HepG2 (cell line): ENCODE data around the gene BSG. TPM values are rescaled to one million over a fixed set of nuclear protein-coding genes. Genes with fewer than 3 reads are reported as not detected.

ENCODE experiments used
- CREM ChIP-seq, 2 experiments: sonication (generic) in 1 of 2; formaldehyde crosslinking in 1 of 2; IDR thresholded peaks; 2 replicates each; pipeline versions ENCODE4 v1.4.0 to v1.6.1; 2016 to 2020; ENCODE audit warnings: antibody characterized with exemption in 1 of 2, mild to moderate bottlenecking in 1 of 2, missing genetic modification reagents in 1 of 2
- DDIT3 ChIP-seq: sonication (generic); formaldehyde crosslinking; IDR thresholded peaks from 2 replicates; pipeline ENCODE4 v1.4.0; 2020; ENCODE audit warnings: mild to moderate bottlenecking, missing genetic modification reagents
- JARID2 ChIP-seq: sonication (generic); formaldehyde crosslinking; IDR thresholded peaks from 2 replicates; pipeline ENCODE4 v1.8.1; 2023; ENCODE audit warnings: missing genetic modification reagents, inconsistent platforms; ENCODE audit not compliant: insufficient replicate concordance
- JUNB ChIP-seq: sonication (generic); formaldehyde crosslinking; IDR thresholded peaks from 2 replicates; pipeline ENCODE4 v1.8.0; 2022; ENCODE audit warnings: missing genetic modification reagents, mild to moderate bottlenecking, borderline replicate concordance
- MYPOP ChIP-seq: sonication (generic); formaldehyde crosslinking; IDR thresholded peaks from 2 replicates; pipeline ENCODE4 v1.8.1; 2023; ENCODE audit warnings: mild to moderate bottlenecking, moderate library complexity, missing genetic modification reagents
- ONECUT2 ChIP-seq: sonication (generic); formaldehyde crosslinking; IDR thresholded peaks from 2 replicates; pipeline ENCODE4 v1.4.0; 2020; ENCODE audit warnings: missing genetic modification reagents
- RBM22 ChIP-seq: fragments of 200-400 bp; formaldehyde crosslinking; optimal IDR thresholded peaks from 2 replicates; pipeline ENCODE3; 2017; ENCODE audit warnings: mild to moderate bottlenecking, low read length, moderate library complexity
- SIN3A ChIP-seq: IDR thresholded peaks from 2 replicates; pipeline ENCODE4 v1.6.1; 2011; ENCODE audit warnings: low read depth, mild to moderate bottlenecking, control low read depth, low read length, borderline replicate concordance
- SOX13 ChIP-seq, 3 experiments: fragments of 450-650 bp in 1 of 3; sonication (generic) in 1 of 3; formaldehyde crosslinking in 1 of 3; IDR thresholded peaks in 2 of 3; conservative IDR thresholded peaks in 1 of 3; 2 replicates each; pipeline versions ENCODE4 v1.5.0 to v1.6.1; 2016 to 2020; ENCODE audit warnings: antibody characterized with exemption in 1 of 3, mild to moderate bottlenecking in 1 of 3, missing compliant biosample characterization in 1 of 3, missing genetic modification reagents in 1 of 3, moderate library complexity in 1 of 3
- STAT6 ChIP-seq: sonication (generic); formaldehyde crosslinking; IDR thresholded peaks from 2 replicates; pipeline ENCODE4 v1.4.0; 2020; ENCODE audit warnings: missing genetic modification reagents, mild to moderate bottlenecking, borderline replicate concordance
- THRA ChIP-seq: sonication (generic); formaldehyde crosslinking; IDR thresholded peaks from 2 replicates; pipeline ENCODE4 v1.4.0; 2020; ENCODE audit warnings: missing genetic modification reagents, borderline replicate concordance
- THYN1 ChIP-seq: sonication (generic); formaldehyde crosslinking; IDR thresholded peaks from 2 replicates; pipeline ENCODE4 v1.8.1; 2023; ENCODE audit warnings: low read depth, mild to moderate bottlenecking, moderate library complexity, missing genetic modification reagents, borderline replicate concordance
- ZKSCAN5 ChIP-seq: sonication (generic); formaldehyde crosslinking; IDR thresholded peaks from 2 replicates; pipeline ENCODE4 v1.5.1; 2020; ENCODE audit warnings: mild to moderate bottlenecking, missing genetic modification reagents
- ZNF18 ChIP-seq: sonication (generic); formaldehyde crosslinking; IDR thresholded peaks from 2 replicates; pipeline ENCODE4 v1.8.0; 2022; ENCODE audit warnings: mild to moderate bottlenecking, missing genetic modification reagents; ENCODE audit not compliant: insufficient replicate concordance
- ZNF280D ChIP-seq: sonication (generic); formaldehyde crosslinking; IDR thresholded peaks from 2 replicates; pipeline ENCODE4 v1.5.1; 2020; ENCODE audit warnings: mild to moderate bottlenecking, missing genetic modification reagents
- ZNF549 ChIP-seq: sonication (generic); formaldehyde crosslinking; IDR thresholded peaks from 2 replicates; pipeline ENCODE4 v1.5.0; 2020; ENCODE audit warnings: missing genetic modification reagents
- polyA plus RNA-seq, 8 experiments: library from polyadenylated mRNA; depleted of rRNA in 3 of 8; stranded (reverse) in 7 of 8; unstranded in 1 of 8; fragments of >200 nt; fragmentation: Illumina TruSeq in 4 of 8; extraction: Trizol in 4 of 8; gene quantifications; 2 replicates each; pipeline versions ENCODE4 v1.2.1 to v1.2.3, GENCODE V29; 2011 to 2016; ENCODE audit warnings: low read depth in 4 of 8, missing spikeins in 1 of 8, mixed read lengths in 1 of 8; ENCODE audit not compliant: insufficient read depth in 1 of 8
- total RNA-seq, 5 experiments: library from RNA; depleted of rRNA; stranded (reverse); fragments of >200 nt; fragmentation: Illumina TruSeq; extraction: Trizol; gene quantifications; 2 replicates each; pipeline ENCODE4 v1.2.3, GENCODE V29; 2016; ENCODE audit warnings: low read depth in 1 of 5

The BSG gene
- total and polyA plus RNA-seq, 2 of the 13 experiments (the other 11 are each of a cell fraction or from before 2014, with no cell fraction given) = 309 to 754 TPM

- TF ChIP-seq ONECUT2 (no peak), ZKSCAN5 (CRISPR knock-in tag) (no peak), SIN3A (no peak), THRA (0 out of 2 replicates have a peak, but pooled peaks have one; percentile 31), MYPOP (CRISPR knock-in tag) (no peak), THYN1 (no peak), DDIT3 (no peak), ZNF549 (CRISPR knock-in tag) (no peak), SOX13 (IDR thresholded peaks at IDR 0.05) (no peak), SOX13 (CRISPR knock-in tag; conservative IDR thresholded peaks at IDR 0.05 in 1 of 2, IDR thresholded peaks at IDR 0.05 in 1 of 2) (no peak), ZNF18 (CRISPR knock-in tag) (no peak), RBM22 (no peak), ZNF280D (no peak), JARID2 (CRISPR knock-in tag) (no peak), CREM (IDR thresholded peaks at IDR 0.05) (no peak), CREM (CRISPR knock-in tag; IDR thresholded peaks at IDR 0.05) (no peak), STAT6 (CRISPR knock-in tag) (no peak), JUNB (CRISPR knock-in tag) (no peak)
Measured at GRCh38 chr19:588093-588740, 15.8 kb downstream of the BSG start (continued).
